GM12878 (cell line): Measurements from ENCODE around the gene FOXD2. TPM values are rescaled to one million over a fixed set of nuclear protein-coding genes. Genes with fewer than 3 reads are reported as not detected.

ENCODE experiments used
- CREB1 ChIP-seq: IDR thresholded peaks from 2 replicates; pipeline ENCODE4 v1.6.1; 2012; ENCODE audit warnings: low read depth, mild to moderate bottlenecking, inconsistent platforms
- EED ChIP-seq: sonication (generic); IDR thresholded peaks from 2 replicates; pipeline ENCODE4 v1.6.1; 2016; ENCODE audit warnings: antibody characterized with exemption, low read depth
- IKZF1 ChIP-seq: fragments of 450-650 bp; conservative IDR thresholded peaks from 2 replicates; pipeline ENCODE4 v1.6.1; 2017; ENCODE audit warnings: antibody characterized with exemption, mild to moderate bottlenecking
- IKZF2 ChIP-seq, 2 experiments: fragments of 450-650 bp; IDR thresholded peaks; 2 replicates each; pipeline ENCODE4 v1.6.1; 2017; ENCODE audit warnings: mild to moderate bottlenecking in 2 of 2, moderate library complexity in 2 of 2
- RFX5 ChIP-seq: IDR thresholded peaks from 2 replicates; pipeline ENCODE4 v1.6.1; 2011; ENCODE audit warnings: low read depth, low read length, improper control_type of control experiment
- SPI1 ChIP-seq: IDR thresholded peaks from 2 replicates; pipeline ENCODE4 v1.6.1; 2011; ENCODE audit warnings: low read depth, mild to moderate bottlenecking, low read length, moderate library complexity, borderline replicate concordance; ENCODE audit not compliant: insufficient read depth
- ZBTB11 ChIP-seq: fragments of 450-650 bp; formaldehyde crosslinking; IDR thresholded peaks from 2 replicates; pipeline ENCODE4 v1.5.0; 2022; ENCODE audit warnings: mild to moderate bottlenecking, missing genetic modification characterization
- polyA plus RNA-seq, 11 experiments: library from polyadenylated mRNA; depleted of rRNA in 4 of 11; unstranded in 6 of 11; stranded (reverse) in 5 of 11; fragments of >200 nt; fragmentation: Nextera tagmentation in 4 of 11; fragmentation: Illumina TruSeq in 1 of 11; extraction: Ambion mirVana in 4 of 11; extraction: Trizol in 1 of 11; gene quantifications; 1 replicate in 1 of 11; 2 replicates in 10 of 11; pipeline versions ENCODE4 v1.2.1 to v1.2.3, GENCODE V29; 2011 to 2016; ENCODE audit warnings: inconsistent platforms in 2 of 11, missing spikeins in 2 of 11, low read depth in 1 of 11
- total RNA-seq, 4 experiments: library from RNA; depleted of rRNA in 3 of 4; stranded (reverse); fragments of >200 nt in 3 of 4; fragmentation: Illumina TruSeq in 1 of 4; extraction: Trizol in 1 of 4; gene quantifications; 2 replicates each; pipeline versions ENCODE4 v1.2.1 to v1.2.3, GENCODE V29; 2013 to 2021

FOXD2 gene
- total and polyA plus RNA-seq, 10 of the 15 experiments (the other 5 are each of a cell fraction or from before 2014, with no cell fraction given): under 0.01 to 0.27 (median 0.04) TPM; not detected in 1

GRCh38 chr1:47432071-47433036, 5.5 kb upstream of the FOXD2 start (continued):
- TF ChIP-seq ZBTB11 (CRISPR knock-in tag): no peak
- peak; percentile 58; the same call in 1 of the 2 replicates for TF ChIP-seq SPI1
- no peak for TF ChIP-seq CREB1
- peak; percentile 72 to 74; a peak in 3 of 4 replicates for TF ChIP-seq IKZF2 (IDR thresholded peaks at IDR 0.05)
- 0 out of 2 replicates have a peak, but pooled peaks have one; percentile 42 for TF ChIP-seq EED
- 0 out of 2 replicates have a peak, but pooled peaks have one; percentile 6 for TF ChIP-seq RFX5
- peak; percentile 68; the same call in 1 of the 2 replicates for TF ChIP-seq IKZF1
